ENCODE measurements around the gene SLC5A4.

The SLC5A4 gene

GRCh38 chr22:32208681-32209080 is 46.5 kb downstream of the SLC5A4 start:
- H3K27me3 ChIP-seq (ENCODE audit: control insufficient read depth in 1 of 2, insufficient read depth in 2 of 2, low read length in 2 of 2) = no peaks in the 10 kb centered on the region
- no peak overlapping the region for H3K27ac ChIP-seq (ENCODE audit: low read depth, low read length)
- no peaks in the 10 kb centered on the region for H3K9me3 ChIP-seq (ENCODE audit: control insufficient read depth in 1 of 2, low read length in 2 of 2)
- H3K36me3 ChIP-seq (ENCODE audit: control insufficient read depth in 1 of 2, insufficient read depth in 2 of 2, low read length in 2 of 2) = no peaks in the 10 kb centered on the region
- H3K9ac ChIP-seq (ENCODE audit: low read depth in 1 of 2, low read length in 2 of 2) = no peak overlapping the region
- no peak overlapping the region for H3K4me3 ChIP-seq (ENCODE audit: low read depth in 1 of 2, low read length in 2 of 2)
- H3K4me1 ChIP-seq (ENCODE audit: control insufficient read depth in 1 of 2, insufficient read depth in 2 of 2, low read length in 2 of 2) = peaks cover 4 to 10% of the 10 kb centered on the region in 2 donors

- Histone ChIP-seq H3K4me3 (ENCODE audit: low read depth in 1 of 2, low read length in 2 of 2) (no peak overlapping the region), H3K27ac (ENCODE audit: low read depth, low read length) (no peak overlapping the region), H3K4me1 (ENCODE audit: control insufficient read depth in 1 of 2, insufficient read depth in 2 of 2, low read length in 2 of 2) (peaks cover 4 to 17% of the 10 kb centered on the region in 2 donors), H3K27me3 (ENCODE audit: control insufficient read depth in 1 of 2, insufficient read depth in 2 of 2, low read length in 2 of 2) (no peaks in the 10 kb centered on the region), H3K36me3 (ENCODE audit: control insufficient read depth in 1 of 2, insufficient read depth in 2 of 2, low read length in 2 of 2) (no peaks in the 10 kb centered on the region), H3K9ac (ENCODE audit: low read depth in 1 of 2, low read length in 2 of 2) (no peak overlapping the region), H3K9me3 (ENCODE audit: control insufficient read depth in 1 of 2, low read length in 2 of 2) (no peaks in the 10 kb centered on the region)
Measured at GRCh38 chr22:32207971-32208480, 47.1 kb downstream of the SLC5A4 start.

- Histone ChIP-seq H3K27ac (ENCODE audit: low read depth, low read length) (no peak overlapping the region), H3K4me3 (ENCODE audit: low read depth in 1 of 2, low read length in 2 of 2) (peak overlapping the region in 1 of 2 donors; percentile 36), H3K36me3 (ENCODE audit: control insufficient read depth in 1 of 2, insufficient read depth in 2 of 2, low read length in 2 of 2) (no peaks in the 10 kb centered on the region), H3K4me1 (ENCODE audit: control insufficient read depth in 1 of 2, insufficient read depth in 2 of 2, low read length in 2 of 2) (peaks cover 4 to 27% of the 10 kb centered on the region in 2 donors), H3K27me3 (ENCODE audit: control insufficient read depth in 1 of 2, insufficient read depth in 2 of 2, low read length in 2 of 2) (no peaks in the 10 kb centered on the region), H3K9me3 (ENCODE audit: control insufficient read depth in 1 of 2, low read length in 2 of 2) (no peaks in the 10 kb centered on the region), H3K9ac (ENCODE audit: low read depth in 1 of 2, low read length in 2 of 2) (no peak overlapping the region)
Measured at GRCh38 chr22:32206774-32207758, 48.1 kb downstream of the SLC5A4 start.

GRCh38 chr22:32205974-32206773 is 49.0 kb downstream of the SLC5A4 start:
- Histone ChIP-seq H3K4me1 (ENCODE audit: control insufficient read depth in 1 of 2, insufficient read depth in 2 of 2, low read length in 2 of 2) (peaks cover 4 to 29% of the 10 kb centered on the region in 2 donors), H3K9me3 (ENCODE audit: control insufficient read depth in 1 of 2, low read length in 2 of 2) (no peaks in the 10 kb centered on the region), H3K9ac (ENCODE audit: low read depth in 1 of 2, low read length in 2 of 2) (no peak overlapping the region), H3K4me3 (ENCODE audit: low read depth in 1 of 2, low read length in 2 of 2) (peak overlapping the region in 1 of 2 donors; percentile 36), H3K27me3 (ENCODE audit: control insufficient read depth in 1 of 2, insufficient read depth in 2 of 2, low read length in 2 of 2) (no peaks in the 10 kb centered on the region), H3K36me3 (ENCODE audit: control insufficient read depth in 1 of 2, insufficient read depth in 2 of 2, low read length in 2 of 2) (no peaks in the 10 kb centered on the region), H3K27ac (ENCODE audit: low read depth, low read length) (no peak overlapping the region)

- Histone ChIP-seq H3K36me3 (ENCODE audit: control insufficient read depth in 1 of 2, insufficient read depth in 2 of 2, low read length in 2 of 2) (no peaks in the 10 kb centered on the region), H3K27ac (ENCODE audit: low read depth, low read length) (no peak within 1 kb of the TSS), H3K4me3 (ENCODE audit: low read depth in 1 of 2, low read length in 2 of 2) (peak within 1 kb of the TSS; percentile 47 to 56), H3K4me1 (ENCODE audit: control insufficient read depth in 1 of 2, insufficient read depth in 2 of 2, low read length in 2 of 2) (peaks cover 4 to 29% of the 10 kb centered on the region in 2 donors), H3K9ac (ENCODE audit: low read depth in 1 of 2, low read length in 2 of 2) (peak within 1 kb of the TSS in 1 of 2 donors; percentile 18), H3K9me3 (ENCODE audit: control insufficient read depth in 1 of 2, low read length in 2 of 2) (no peaks in the 10 kb centered on the region), H3K27me3 (ENCODE audit: control insufficient read depth in 1 of 2, insufficient read depth in 2 of 2, low read length in 2 of 2) (no peaks in the 10 kb centered on the region)
Measured at GRCh38 chr22:32204856-32205722, 50.1 kb downstream of the SLC5A4 start, which contains the start of gene RFPL2. TSS of gene RFPL2 (minus strand) at chr22:32205073. CDS start at chr22:32202451, 2,622 bp downstream.

- Histone ChIP-seq H3K4me3 (ENCODE audit: low read depth in 1 of 2, low read length in 2 of 2) (peak overlapping the region; percentile 47 to 56), H3K4me1 (ENCODE audit: control insufficient read depth in 1 of 2, insufficient read depth in 2 of 2, low read length in 2 of 2) (peaks cover 4 to 29% of the 10 kb centered on the region in 2 donors), H3K9ac (ENCODE audit: low read depth in 1 of 2, low read length in 2 of 2) (peak overlapping the region in 1 of 2 donors; percentile 18), H3K36me3 (ENCODE audit: control insufficient read depth in 1 of 2, insufficient read depth in 2 of 2, low read length in 2 of 2) (no peaks in the 10 kb centered on the region), H3K27ac (ENCODE audit: low read depth, low read length) (no peak overlapping the region), H3K9me3 (ENCODE audit: control insufficient read depth in 1 of 2, low read length in 2 of 2) (no peaks in the 10 kb centered on the region), H3K27me3 (ENCODE audit: control insufficient read depth in 1 of 2, insufficient read depth in 2 of 2, low read length in 2 of 2) (no peaks in the 10 kb centered on the region)
Measured at GRCh38 chr22:32204040-32204855, 50.9 kb downstream of the SLC5A4 start.

- Histone ChIP-seq H3K9ac (ENCODE audit: low read depth in 1 of 2, low read length in 2 of 2) (peak overlapping the region in 1 of 2 donors; percentile 7), H3K36me3 (ENCODE audit: control insufficient read depth in 1 of 2, insufficient read depth in 2 of 2, low read length in 2 of 2) (no peaks in the 10 kb centered on the region), H3K27ac (ENCODE audit: low read depth, low read length) (no peak overlapping the region), H3K4me3 (ENCODE audit: low read depth in 1 of 2, low read length in 2 of 2) (peak overlapping the region; percentile 46 to 56), H3K27me3 (ENCODE audit: control insufficient read depth in 1 of 2, insufficient read depth in 2 of 2, low read length in 2 of 2) (no peaks in the 10 kb centered on the region), H3K4me1 (ENCODE audit: control insufficient read depth in 1 of 2, insufficient read depth in 2 of 2, low read length in 2 of 2) (peaks cover 4 to 29% of the 10 kb centered on the region in 2 donors), H3K9me3 (ENCODE audit: control insufficient read depth in 1 of 2, low read length in 2 of 2) (no peaks in the 10 kb centered on the region)
Measured at GRCh38 chr22:32203181-32204039, 51.7 kb downstream of the SLC5A4 start.

- Histone ChIP-seq H3K4me1 (ENCODE audit: control insufficient read depth in 1 of 2, insufficient read depth in 2 of 2, low read length in 2 of 2) (peaks cover 4 to 29% of the 10 kb centered on the region in 2 donors), H3K9me3 (ENCODE audit: control insufficient read depth in 1 of 2, low read length in 2 of 2) (no peaks in the 10 kb centered on the region), H3K27ac (ENCODE audit: low read depth, low read length) (no peak overlapping the region), H3K27me3 (ENCODE audit: control insufficient read depth in 1 of 2, insufficient read depth in 2 of 2, low read length in 2 of 2) (no peaks in the 10 kb centered on the region), H3K36me3 (ENCODE audit: control insufficient read depth in 1 of 2, insufficient read depth in 2 of 2, low read length in 2 of 2) (no peaks in the 10 kb centered on the region), H3K4me3 (ENCODE audit: low read depth in 1 of 2, low read length in 2 of 2) (peak overlapping the region; percentile 46 to 56), H3K9ac (ENCODE audit: low read depth in 1 of 2, low read length in 2 of 2) (peak overlapping the region in 1 of 2 donors; percentile 7)
Measured at GRCh38 chr22:32202539-32203180, 52.5 kb downstream of the SLC5A4 start.

All from duodenal mucosa (tissue), 2 donors.